GM12892 (cell line): ENCODE data around the gene STARD7.
A peak's percentile ranks its signal among the peaks of the same experiment; 100 is the strongest.

Source experiments
- DNase-seq: peaks from one replicate; pipeline ENCODE4 v3.0.0; 2011; ENCODE audit not compliant: insufficient read length
- FAIRE-seq: peaks from 2 replicates; lab custom pipeline; 2011; peaks lifted over from hg19 to GRCh38; lab: Jason Lieb, UNC
- POLR2A ChIP-seq: IDR thresholded peaks from 2 replicates; pipeline ENCODE4 v1.6.1; 2011; ENCODE audit warnings: low read depth, low read length, control low read depth
- POLR2AphosphoS5 ChIP-seq: IDR thresholded peaks from 2 replicates; pipeline ENCODE4 v1.6.1; 2011; ENCODE audit warnings: low read depth, low read length, control low read depth
- TAF1 ChIP-seq: IDR thresholded peaks from 2 replicates; pipeline ENCODE4 v1.6.1; 2011; ENCODE audit warnings: low read depth, mild to moderate bottlenecking, control low read depth, low read length, borderline replicate concordance

STARD7 gene

GRCh38 chr2:96245609-96246390 is 37.2 kb upstream of the STARD7 start:
- no peak for TF ChIP-seq POLR2AphosphoS5
- no peak for TF ChIP-seq TAF1
- no peak for TF ChIP-seq POLR2A
- no peak for DNase-seq
- FAIRE-seq = no peak

DNA sequence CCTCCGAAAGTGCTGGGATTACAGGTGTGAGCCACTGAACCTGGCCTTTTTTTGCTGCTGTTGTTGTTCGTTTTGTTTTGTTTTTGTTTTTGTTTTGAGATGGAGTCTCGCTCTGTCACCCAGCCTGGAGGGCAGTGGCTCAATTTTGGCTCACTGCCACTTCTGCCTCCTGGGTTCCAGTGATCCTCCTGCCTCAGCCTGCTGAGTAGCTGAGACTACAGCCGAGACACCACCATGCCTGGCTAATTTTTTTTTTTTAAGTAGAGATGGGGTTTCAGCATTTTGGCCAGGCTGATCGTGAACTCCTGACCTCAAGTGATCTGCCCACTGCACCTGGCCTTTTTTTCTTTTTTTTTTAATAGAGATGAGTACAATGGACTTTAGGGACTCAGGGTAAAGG is 35.2 kb upstream of the STARD7 start:
- FAIRE-seq (no peak), DNase-seq (no peak)
- TF ChIP-seq TAF1 (no peak), POLR2A (no peak), POLR2AphosphoS5 (no peak)

GRCh38 chr2:96241900-96242611 is 33.4 kb upstream of the STARD7 start:
- TF ChIP-seq POLR2A = no peak; the same call in 1 of the 2 replicates
- TF ChIP-seq POLR2AphosphoS5 = peak; percentile 37; the same call in 1 of the 2 replicates
- peak; percentile 51; the same call in 1 of the 2 replicates for TF ChIP-seq TAF1
- peak; percentile 65 for DNase-seq
- peak; percentile 86 for FAIRE-seq

DNA sequence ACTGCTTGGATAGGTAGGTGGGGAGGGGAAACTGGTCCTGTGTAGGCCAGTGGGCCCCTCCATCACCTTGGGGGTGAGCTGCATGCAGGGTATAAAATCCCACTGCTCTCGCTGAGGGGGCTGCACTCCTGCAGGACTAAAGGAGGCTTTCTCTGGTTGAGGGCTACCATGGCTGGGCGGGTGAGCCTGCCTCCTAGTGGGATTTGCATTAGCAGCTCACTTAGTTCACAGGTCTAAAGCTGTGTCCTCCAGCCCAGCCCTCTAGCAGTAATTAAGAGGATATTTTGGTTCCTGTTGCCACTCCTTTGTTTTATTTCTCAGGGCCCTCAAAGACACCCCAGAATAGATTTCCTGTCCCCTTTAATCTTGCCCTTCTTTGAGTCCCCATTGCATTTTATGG is 32.6 kb upstream of the STARD7 start:
- DNase-seq = no peak
- no peak for FAIRE-seq
- TF ChIP-seq TAF1 = no peak
- TF ChIP-seq POLR2AphosphoS5 = no peak
- TF ChIP-seq POLR2A = no peak

DNA sequence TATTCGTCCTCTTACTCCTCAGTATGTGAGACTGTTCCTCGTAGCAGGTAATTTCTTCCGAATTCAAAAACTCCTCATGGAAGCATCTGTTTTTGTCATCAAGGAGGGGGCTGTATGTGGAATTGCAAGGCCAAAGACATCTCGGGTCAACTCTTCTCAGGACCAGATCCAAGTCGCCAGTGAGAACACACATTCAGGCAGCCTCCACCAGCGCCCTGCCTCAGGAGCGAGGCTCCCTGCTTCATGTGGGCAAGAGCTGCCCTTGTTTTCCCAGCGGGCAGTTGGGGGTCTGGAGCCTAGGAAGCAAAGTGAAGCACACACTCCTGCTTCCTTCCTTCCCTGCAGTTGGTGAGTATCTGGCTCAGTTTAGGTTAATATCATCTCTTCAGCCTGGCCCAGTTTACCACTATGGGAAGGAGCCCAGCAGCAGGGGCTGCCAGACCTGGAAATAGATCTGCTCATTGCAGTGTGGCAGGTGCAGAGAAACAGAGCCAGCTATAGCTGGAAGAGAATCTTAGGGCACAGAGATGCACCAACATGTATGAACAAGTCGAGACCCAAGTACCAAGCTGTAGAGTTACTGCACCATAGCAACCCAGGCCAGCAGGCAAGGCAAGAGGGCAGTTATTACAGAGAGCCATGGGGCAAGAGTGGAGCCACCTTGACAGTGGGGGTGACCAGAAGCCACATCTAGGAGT is 31.9 kb upstream of the STARD7 start:
- FAIRE-seq (no peak), DNase-seq (no peak)

DNA sequence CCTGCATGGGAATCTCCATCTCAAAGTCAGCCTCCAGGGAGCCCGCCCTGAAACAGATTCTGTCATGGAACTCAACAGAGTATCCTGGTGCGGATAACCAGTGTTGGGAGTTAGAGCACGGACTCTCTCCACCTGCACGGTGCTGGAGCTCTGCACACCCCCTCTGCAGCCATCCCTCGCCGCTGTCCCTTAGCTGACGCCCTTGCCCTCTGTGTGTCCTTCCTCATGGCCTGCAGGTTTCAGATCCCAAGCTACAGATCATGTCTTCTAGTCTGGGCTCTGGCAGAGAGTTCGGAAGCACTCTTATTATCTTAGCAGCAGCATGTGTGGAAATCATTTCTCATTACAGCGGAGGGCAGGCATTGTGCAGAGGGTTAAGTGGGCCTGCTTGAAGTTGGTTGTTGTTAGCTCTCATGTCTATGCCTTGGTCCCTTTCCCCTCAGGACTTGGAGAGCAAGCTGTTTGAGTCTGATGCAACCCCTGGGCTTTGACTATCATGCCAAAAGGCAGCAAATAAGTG is 31.2 kb upstream of the STARD7 start:
- TF ChIP-seq POLR2A (no peak), POLR2AphosphoS5 (no peak), TAF1 (no peak)
- no peak for FAIRE-seq
- no peak for DNase-seq

More for the DNA sequence above, 31.9 kb upstream of the STARD7 start:
- TF ChIP-seq POLR2A (no peak), TAF1 (no peak)

DNA sequence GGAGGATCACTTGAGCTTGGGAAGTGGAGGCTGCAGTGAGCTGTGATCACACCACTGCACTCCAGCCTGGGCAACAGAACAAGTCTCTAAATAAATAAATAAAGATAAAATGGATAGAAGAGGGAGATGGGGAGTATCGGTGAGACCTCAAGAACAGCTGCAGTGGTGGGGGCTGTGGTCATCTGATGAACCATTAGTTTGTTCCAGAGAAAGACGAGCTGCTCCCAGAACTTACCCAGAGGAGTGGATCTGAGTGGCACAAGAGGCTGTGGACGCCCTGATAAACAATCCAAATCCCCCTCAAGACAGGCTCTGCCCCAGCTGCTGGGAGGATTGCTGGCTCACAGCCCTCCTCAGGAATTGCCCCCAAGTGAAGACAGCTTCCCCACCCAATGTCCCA is 30.5 kb upstream of the STARD7 start:
- DNase-seq (no peak), FAIRE-seq (no peak)
- no peak for TF ChIP-seq POLR2AphosphoS5
- no peak for TF ChIP-seq TAF1
- TF ChIP-seq POLR2A = no peak

DNA sequence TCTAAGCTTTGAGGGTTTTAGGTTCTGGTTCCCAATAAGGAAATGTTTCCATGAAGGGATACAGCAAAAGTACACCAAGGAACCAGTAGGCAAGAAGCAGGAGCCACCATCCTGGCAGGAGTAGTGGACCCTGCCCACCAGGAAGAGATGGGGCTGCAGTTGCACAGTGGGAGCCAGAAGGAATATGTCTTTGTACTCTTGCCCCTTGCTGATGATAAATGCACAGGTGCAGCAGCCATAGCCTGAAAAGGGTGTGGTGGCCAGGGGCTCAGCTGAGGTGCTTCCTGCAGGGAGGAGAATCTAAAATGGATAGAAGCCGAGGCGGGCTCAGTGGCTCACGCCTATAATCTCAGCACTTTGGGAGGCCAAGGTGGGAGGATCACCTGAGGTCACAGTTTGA is 29.6 kb upstream of the STARD7 start:
- FAIRE-seq (no peak), DNase-seq (no peak)
- TF ChIP-seq TAF1 (no peak), POLR2AphosphoS5 (no peak), POLR2A (no peak)

DNA sequence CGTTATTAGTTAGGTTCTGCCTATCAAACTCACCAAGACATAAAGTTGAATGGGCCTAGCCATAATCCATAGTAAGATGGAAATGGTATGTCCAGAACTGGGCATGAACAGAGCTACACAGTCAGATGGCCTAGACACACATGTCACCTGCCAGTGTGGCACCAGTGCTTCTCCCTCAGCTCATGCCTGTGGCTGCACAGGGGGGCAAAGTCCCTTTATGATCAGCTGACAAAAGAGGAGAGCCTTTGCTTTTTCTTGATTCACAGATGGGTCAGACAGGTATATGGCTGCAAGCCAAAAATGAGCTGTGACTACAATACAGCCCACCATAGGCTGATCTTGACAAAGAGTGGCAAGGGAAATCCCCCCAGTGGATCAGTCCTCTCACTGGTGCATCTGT is 28.3 kb upstream of the STARD7 start:
- TF ChIP-seq POLR2A (no peak), POLR2AphosphoS5 (no peak), TAF1 (no peak)
- FAIRE-seq = no peak
- no peak for DNase-seq

- FAIRE-seq = peak; percentile 90
- DNase-seq = no peak
- no peak for TF ChIP-seq POLR2AphosphoS5
- no peak for TF ChIP-seq POLR2A
- TF ChIP-seq TAF1 = no peak
These were observed 25.3 kb upstream of the STARD7 start for GRCh38 chr2:96233880-96234316.

GRCh38 chr2:96233436-96233835 is 24.8 kb upstream of the STARD7 start:
- FAIRE-seq = no peak

More at GRCh38 chr2:96233436-96233835, 24.8 kb upstream of the STARD7 start:
- TF ChIP-seq POLR2AphosphoS5 = no peak
- no peak for TF ChIP-seq POLR2A
- TF ChIP-seq TAF1 = no peak
- DNase-seq = no peak
